HCT116 (cell line): ENCODE data around the gene GTF3C4. TPM values are rescaled to one million over a fixed set of nuclear protein-coding genes. Genes with fewer than 3 reads are reported as not detected.

Experiments
- ATAC-seq: fragments of 200-7000 bp; cut with Tn5 transposase; 2 replicates; pipeline ENCODE4 v1.9.1; 2020; ENCODE audit warnings: mild to moderate bottlenecking, moderate library complexity
- BruUV-seq: library from RNA; stranded (reverse); fragments of 400-500 nt; replicated peaks from 2 replicates; lab custom pipeline; 2021; lab: Mats Ljungman, UMichigan
- CTCF ChIA-PET: fragments of 300-600 bp; sonication (Branson Sonifier 250); formaldehyde crosslinking; loops from one replicate; lab custom pipeline; 2021; ENCODE audit warnings: antibody characterized with exemption; lab: Charles Lee
- POLR2A ChIA-PET: fragments of 300-600, 350-600 bp; sonication (Branson Sonifier 250); formaldehyde crosslinking; loops from one replicate; lab custom pipeline; 2021; ENCODE audit warnings: antibody characterized with exemption; lab: Charles Lee
- RAD21 ChIA-PET, 2 experiments: fragments of 300-600 bp; sonication (Branson Sonifier 250); formaldehyde crosslinking; loops; one replicate each; lab custom pipeline; 2023; ENCODE audit warnings: low total read pairs in 2 of 2; ENCODE audit not compliant: uncharacterized antibody in 2 of 2, unreplicated experiment in 2 of 2, low non-redundant PET in 1 of 2; lab: Charles Lee
- DNase-seq: peaks from one replicate; pipeline ENCODE4 v3.0.0-alpha.2; 2010; ENCODE audit warnings: low read depth, low spot score
- H2AFZ ChIP-seq: fragments of 200-600 bp; shearing (Covaris generic), sonication (generic); 2 replicates; pipeline ENCODE4 v1.6.1; 2017; ENCODE audit warnings: low read depth, mixed run types, mixed read lengths, antibody characterized with exemption, low read length; ENCODE audit not compliant: poor library complexity, severe bottlenecking
- H3K27ac ChIP-seq: 2 replicates; pipeline ENCODE4 v1.5.1; 2012; ENCODE audit warnings: low read depth, low read length
- H3K27me3 ChIP-seq: fragments of 200-600 bp; sonication (generic); 2 replicates; pipeline ENCODE4 v1.6.1; 2016; ENCODE audit warnings: mixed run types, low read length, mixed read lengths; ENCODE audit not compliant: insufficient read depth
- H3K36me3 ChIP-seq, 2 experiments: fragments of 200-500 bp in 1 of 2; fragments of 200-600 bp in 1 of 2; sonication (Bioruptor generic) in 1 of 2; sonication (generic) in 1 of 2; 2 replicates each; pipeline versions ENCODE4 v1.5.1 to v1.6.1; 2014 to 2016; ENCODE audit warnings: low read length in 2 of 2, inconsistent platforms in 1 of 2, mixed read lengths in 1 of 2, mixed run types in 1 of 2; ENCODE audit not compliant: insufficient read depth in 2 of 2, control insufficient read depth in 1 of 2
- H3K4me1 ChIP-seq, 2 experiments: fragments of 200-600 bp in 1 of 2; sonication (generic) in 1 of 2; 2 replicates each; pipeline versions ENCODE4 v1.5.1 to v1.6.1; 2012 to 2017; ENCODE audit warnings: low read length in 2 of 2, inconsistent platforms in 1 of 2, mild to moderate bottlenecking in 1 of 2, mixed read lengths in 1 of 2, mixed run types in 1 of 2, moderate library complexity in 1 of 2; ENCODE audit not compliant: insufficient read depth in 2 of 2, control insufficient read depth in 1 of 2
- H3K4me2 ChIP-seq: fragments of 200-600 bp; sonication (generic); 2 replicates; pipeline ENCODE4 v1.6.1; 2017; ENCODE audit warnings: mixed run types, low read length, mixed read lengths
- H3K4me3 ChIP-seq, 2 experiments: fragments of 200-600 bp in 1 of 2; sonication (generic) in 1 of 2; replicated peaks in 1 of 2; 2 replicates each; pipeline ENCODE4 v1.5.1; 2011 to 2016; ENCODE audit warnings: low read length in 2 of 2, control low read depth in 1 of 2, low read depth in 1 of 2, mild to moderate bottlenecking in 1 of 2, mixed read lengths in 1 of 2, mixed run types in 1 of 2
- H3K79me2 ChIP-seq: fragments of 200-600 bp; sonication (generic); 2 replicates; pipeline ENCODE4 v1.6.1; 2017; ENCODE audit warnings: mild to moderate bottlenecking, mixed run types, low read length, moderate library complexity, mixed read lengths; ENCODE audit not compliant: insufficient read depth
- H3K9ac ChIP-seq: fragments of 200-600 bp; sonication (generic); 2 replicates; pipeline ENCODE4 v1.6.1; 2016; ENCODE audit warnings: low read length, mixed read lengths
- H3K9me2 ChIP-seq: fragments of 200-600 bp; sonication (generic), shearing (Covaris generic); 2 replicates; pipeline ENCODE4 v1.6.1; 2017; ENCODE audit warnings: mixed run types, mild to moderate bottlenecking, moderate library complexity; ENCODE audit not compliant: insufficient read depth
- H3K9me3 ChIP-seq, 2 experiments: fragments of 200-500 bp in 1 of 2; fragments of 200-600 bp in 1 of 2; sonication (Bioruptor generic) in 1 of 2; sonication (generic) in 1 of 2; 2 replicates each; pipeline ENCODE4 v1.6.1; 2014 to 2017; ENCODE audit warnings: low read length in 2 of 2, mixed read lengths in 2 of 2, inconsistent platforms in 1 of 2, low read depth in 1 of 2, mild to moderate bottlenecking in 1 of 2, mixed run types in 1 of 2, moderate library complexity in 1 of 2; ENCODE audit not compliant: control insufficient read depth in 1 of 2, insufficient read depth in 1 of 2
- H4K20me1 ChIP-seq: fragments of 200-600 bp; sonication (generic), shearing (Covaris generic); 2 replicates; pipeline ENCODE4 v1.6.1; 2017; ENCODE audit warnings: mixed run types, mild to moderate bottlenecking, moderate library complexity; ENCODE audit not compliant: insufficient read depth
- CEBPB ChIP-seq: IDR thresholded peaks from 2 replicates; pipeline ENCODE4 v1.6.1; 2012; ENCODE audit warnings: low read depth
- ELF1 ChIP-seq: IDR thresholded peaks from 2 replicates; pipeline ENCODE4 v1.6.1; 2012; ENCODE audit warnings: low read depth, borderline replicate concordance
- EZH2 ChIP-seq: fragments of 200-600 bp; sonication (generic); IDR thresholded peaks from 2 replicates; pipeline ENCODE4 v1.6.1; 2017; ENCODE audit warnings: antibody characterized with exemption, mixed run types
- FOSL1 ChIP-seq: IDR thresholded peaks from 2 replicates; pipeline ENCODE4 v1.6.1; 2012; ENCODE audit warnings: low read depth
- JUND ChIP-seq: IDR thresholded peaks from 2 replicates; pipeline ENCODE4 v1.6.1; 2012
- POLR2A ChIP-seq: IDR thresholded peaks from 2 replicates; pipeline ENCODE4 v1.7.0; 2011; ENCODE audit warnings: borderline replicate concordance; ENCODE audit not compliant: insufficient read depth, insufficient read length; ENCODE audit errors: extremely low read depth
- POLR2AphosphoS5 ChIP-seq: IDR thresholded peaks from 2 replicates; pipeline ENCODE4 v1.6.1; 2011; ENCODE audit warnings: mild to moderate bottlenecking, low read depth, low read length, moderate library complexity
- RAD21 ChIP-seq: IDR thresholded peaks from 2 replicates; pipeline ENCODE4 v1.6.1; 2012; ENCODE audit warnings: low read depth, mild to moderate bottlenecking
- SIN3A ChIP-seq: IDR thresholded peaks from 2 replicates; pipeline ENCODE4 v1.6.1; 2012; ENCODE audit warnings: low read depth
- SP1 ChIP-seq: IDR thresholded peaks from 2 replicates; pipeline ENCODE4 v1.6.1; 2012; ENCODE audit warnings: low read depth
- TCF7L2 ChIP-seq: IDR thresholded peaks from 2 replicates; pipeline ENCODE4 v1.7.0; 2011; ENCODE audit warnings: borderline replicate concordance, inconsistent platforms; ENCODE audit not compliant: insufficient read depth, insufficient read length; ENCODE audit errors: extremely low read depth
- YY1 ChIP-seq: IDR thresholded peaks from 2 replicates; pipeline ENCODE4 v1.6.1; 2011; ENCODE audit warnings: low read length, low read depth, moderate library complexity, mild to moderate bottlenecking; ENCODE audit not compliant: insufficient replicate concordance; ENCODE audit errors: extremely low read depth
- ZFX ChIP-seq: fragments of 450-650 bp; IDR thresholded peaks from 2 replicates; pipeline ENCODE4 v1.6.1; 2017
- ZNF274 ChIP-seq: fragments of 200-500 bp; sonication (Bioruptor generic); IDR thresholded peaks from 2 replicates; pipeline ENCODE4 v1.6.1; 2014; ENCODE audit warnings: mild to moderate bottlenecking, low read depth, low read length, inconsistent platforms
- intact Hi-C: fragments of 100-400 bp; cut with micrococcal nuclease; formaldehyde crosslinking; loops from 2 replicates; pipeline ENCODE4 v1.10.0; 2022
- total RNA-seq: library from RNA; stranded (reverse); gene quantifications from one replicate; pipeline ENCODE4 v1.2.1, GENCODE V29; 2021; ENCODE audit not compliant: unreplicated experiment
- TF ChIP-seq, protein P1 (sequence below): IDR thresholded peaks from 2 replicates; pipeline ENCODE4 v1.6.1; 2012
- TF ChIP-seq, protein P2 (sequence below): IDR thresholded peaks from 2 replicates; pipeline ENCODE4 v1.6.1; 2012; ENCODE audit warnings: low read depth
- TF ChIP-seq, protein P3 (sequence below), 3 experiments: fragments of 200-600 bp in 1 of 3; sonication (generic) in 1 of 3; IDR thresholded peaks in 2 of 3; conservative IDR thresholded peaks in 1 of 3; 2 replicates each; pipeline ENCODE4 v1.5.1; 2012 to 2017; ENCODE audit warnings: low read depth in 2 of 3, low read length in 2 of 3, antibody characterized with exemption in 1 of 3, borderline replicate concordance in 1 of 3, control low read depth in 1 of 3, mild to moderate bottlenecking in 1 of 3, mixed read lengths in 1 of 3, mixed run types in 1 of 3, moderate library complexity in 1 of 3; ENCODE audit not compliant: insufficient read depth in 1 of 3
- TF ChIP-seq, protein P4 (sequence below): IDR thresholded peaks from 2 replicates; pipeline ENCODE4 v1.6.1; 2011; ENCODE audit warnings: mild to moderate bottlenecking, low read length, moderate library complexity; ENCODE audit not compliant: insufficient replicate concordance; ENCODE audit errors: extremely low read depth
- TF ChIP-seq, protein P5 (sequence below): IDR thresholded peaks from 2 replicates; pipeline ENCODE4 v1.6.1; 2012

Gene GTF3C4
- total RNA-seq, 1 experiment from 2014 or later, result 26.4 TPM

DNA sequence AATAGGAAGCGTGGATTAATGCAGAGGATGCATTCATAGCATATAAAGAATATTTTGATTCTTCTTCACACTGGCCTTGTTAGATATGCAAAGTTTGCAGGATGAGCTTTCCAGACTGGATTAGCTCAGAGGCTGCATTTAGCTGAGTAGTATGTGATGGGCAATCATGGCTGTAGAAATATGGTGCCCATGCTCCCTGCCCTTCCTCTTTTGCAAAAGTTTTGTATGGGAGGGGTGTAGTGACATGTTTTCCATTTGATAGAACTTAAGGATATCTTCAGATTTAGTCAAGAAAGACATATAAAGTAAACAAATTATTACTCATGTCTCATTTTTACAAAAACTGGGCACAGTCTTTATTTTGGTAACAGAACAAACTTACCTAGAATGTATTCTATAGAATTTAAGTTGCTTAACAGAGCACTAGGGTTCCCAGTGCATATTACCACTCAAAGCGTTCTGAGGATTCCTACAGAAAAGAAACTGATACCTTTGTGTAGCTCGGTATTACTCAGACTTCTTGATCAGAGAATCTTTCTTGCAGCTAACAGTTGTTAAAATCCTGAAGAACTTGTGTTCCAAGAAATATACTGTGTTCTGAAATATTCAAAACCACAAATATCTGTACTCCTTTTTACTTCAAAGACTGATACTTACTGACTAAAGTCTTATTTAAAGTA, 9.8 kb downstream of the GTF3C4 start:
- DNase-seq, result no peak
- H3K79me2 ChIP-seq, result peaks cover 100% of the 10 kb centered on the region
- H3K4me1 ChIP-seq, result no peaks in the 10 kb centered on the region
- no peak overlapping the region for H3K4me2 ChIP-seq
- H3K9me2 ChIP-seq, result no peaks in the 10 kb centered on the region
- no peak overlapping the region for H3K9ac ChIP-seq
- H3K9me3 ChIP-seq, result no peaks in the 10 kb centered on the region
- RAD21 ChIA-PET, result no interaction called here
- CTCF ChIA-PET, result no interaction called here
- TF ChIP-seq POLR2A, result no peak
- no peak for TF ChIP-seq FOSL1
- no peak for TF ChIP-seq ZNF274
- TF ChIP-seq, protein P1, sequence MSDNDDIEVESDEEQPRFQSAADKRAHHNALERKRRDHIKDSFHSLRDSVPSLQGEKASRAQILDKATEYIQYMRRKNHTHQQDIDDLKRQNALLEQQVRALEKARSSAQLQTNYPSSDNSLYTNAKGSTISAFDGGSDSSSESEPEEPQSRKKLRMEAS, result no peak
- no peak for TF ChIP-seq CEBPB
- TF ChIP-seq TCF7L2, result no peak
- no peak for TF ChIP-seq YY1
- TF ChIP-seq RAD21, result no peak
- no peak for TF ChIP-seq ZFX
- no peak for TF ChIP-seq ELF1
- no peak for TF ChIP-seq SIN3A
- no peak for TF ChIP-seq JUND
- TF ChIP-seq SP1, result no peak
- TF ChIP-seq, protein P2, sequence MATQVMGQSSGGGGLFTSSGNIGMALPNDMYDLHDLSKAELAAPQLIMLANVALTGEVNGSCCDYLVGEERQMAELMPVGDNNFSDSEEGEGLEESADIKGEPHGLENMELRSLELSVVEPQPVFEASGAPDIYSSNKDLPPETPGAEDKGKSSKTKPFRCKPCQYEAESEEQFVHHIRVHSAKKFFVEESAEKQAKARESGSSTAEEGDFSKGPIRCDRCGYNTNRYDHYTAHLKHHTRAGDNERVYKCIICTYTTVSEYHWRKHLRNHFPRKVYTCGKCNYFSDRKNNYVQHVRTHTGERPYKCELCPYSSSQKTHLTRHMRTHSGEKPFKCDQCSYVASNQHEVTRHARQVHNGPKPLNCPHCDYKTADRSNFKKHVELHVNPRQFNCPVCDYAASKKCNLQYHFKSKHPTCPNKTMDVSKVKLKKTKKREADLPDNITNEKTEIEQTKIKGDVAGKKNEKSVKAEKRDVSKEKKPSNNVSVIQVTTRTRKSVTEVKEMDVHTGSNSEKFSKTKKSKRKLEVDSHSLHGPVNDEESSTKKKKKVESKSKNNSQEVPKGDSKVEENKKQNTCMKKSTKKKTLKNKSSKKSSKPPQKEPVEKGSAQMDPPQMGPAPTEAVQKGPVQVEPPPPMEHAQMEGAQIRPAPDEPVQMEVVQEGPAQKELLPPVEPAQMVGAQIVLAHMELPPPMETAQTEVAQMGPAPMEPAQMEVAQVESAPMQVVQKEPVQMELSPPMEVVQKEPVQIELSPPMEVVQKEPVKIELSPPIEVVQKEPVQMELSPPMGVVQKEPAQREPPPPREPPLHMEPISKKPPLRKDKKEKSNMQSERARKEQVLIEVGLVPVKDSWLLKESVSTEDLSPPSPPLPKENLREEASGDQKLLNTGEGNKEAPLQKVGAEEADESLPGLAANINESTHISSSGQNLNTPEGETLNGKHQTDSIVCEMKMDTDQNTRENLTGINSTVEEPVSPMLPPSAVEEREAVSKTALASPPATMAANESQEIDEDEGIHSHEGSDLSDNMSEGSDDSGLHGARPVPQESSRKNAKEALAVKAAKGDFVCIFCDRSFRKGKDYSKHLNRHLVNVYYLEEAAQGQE, result no peak
- TF ChIP-seq, protein P3, sequence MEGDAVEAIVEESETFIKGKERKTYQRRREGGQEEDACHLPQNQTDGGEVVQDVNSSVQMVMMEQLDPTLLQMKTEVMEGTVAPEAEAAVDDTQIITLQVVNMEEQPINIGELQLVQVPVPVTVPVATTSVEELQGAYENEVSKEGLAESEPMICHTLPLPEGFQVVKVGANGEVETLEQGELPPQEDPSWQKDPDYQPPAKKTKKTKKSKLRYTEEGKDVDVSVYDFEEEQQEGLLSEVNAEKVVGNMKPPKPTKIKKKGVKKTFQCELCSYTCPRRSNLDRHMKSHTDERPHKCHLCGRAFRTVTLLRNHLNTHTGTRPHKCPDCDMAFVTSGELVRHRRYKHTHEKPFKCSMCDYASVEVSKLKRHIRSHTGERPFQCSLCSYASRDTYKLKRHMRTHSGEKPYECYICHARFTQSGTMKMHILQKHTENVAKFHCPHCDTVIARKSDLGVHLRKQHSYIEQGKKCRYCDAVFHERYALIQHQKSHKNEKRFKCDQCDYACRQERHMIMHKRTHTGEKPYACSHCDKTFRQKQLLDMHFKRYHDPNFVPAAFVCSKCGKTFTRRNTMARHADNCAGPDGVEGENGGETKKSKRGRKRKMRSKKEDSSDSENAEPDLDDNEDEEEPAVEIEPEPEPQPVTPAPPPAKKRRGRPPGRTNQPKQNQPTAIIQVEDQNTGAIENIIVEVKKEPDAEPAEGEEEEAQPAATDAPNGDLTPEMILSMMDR (IDR thresholded peaks at IDR 0.05 in 2 of 3, conservative IDR thresholded peaks at IDR 0.05 in 1 of 3; ENCODE audit: borderline replicate concordance in 1 of 3, insufficient read depth in 1 of 3, low read depth in 2 of 3, low read length in 2 of 3), result no peak
- TF ChIP-seq, protein P4, sequence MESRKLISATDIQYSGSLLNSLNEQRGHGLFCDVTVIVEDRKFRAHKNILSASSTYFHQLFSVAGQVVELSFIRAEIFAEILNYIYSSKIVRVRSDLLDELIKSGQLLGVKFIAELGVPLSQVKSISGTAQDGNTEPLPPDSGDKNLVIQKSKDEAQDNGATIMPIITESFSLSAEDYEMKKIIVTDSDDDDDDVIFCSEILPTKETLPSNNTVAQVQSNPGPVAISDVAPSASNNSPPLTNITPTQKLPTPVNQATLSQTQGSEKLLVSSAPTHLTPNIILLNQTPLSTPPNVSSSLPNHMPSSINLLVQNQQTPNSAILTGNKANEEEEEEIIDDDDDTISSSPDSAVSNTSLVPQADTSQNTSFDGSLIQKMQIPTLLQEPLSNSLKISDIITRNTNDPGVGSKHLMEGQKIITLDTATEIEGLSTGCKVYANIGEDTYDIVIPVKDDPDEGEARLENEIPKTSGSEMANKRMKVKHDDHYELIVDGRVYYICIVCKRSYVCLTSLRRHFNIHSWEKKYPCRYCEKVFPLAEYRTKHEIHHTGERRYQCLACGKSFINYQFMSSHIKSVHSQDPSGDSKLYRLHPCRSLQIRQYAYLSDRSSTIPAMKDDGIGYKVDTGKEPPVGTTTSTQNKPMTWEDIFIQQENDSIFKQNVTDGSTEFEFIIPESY, result no peak
- TF ChIP-seq POLR2AphosphoS5, result no peak
- TF ChIP-seq, protein P5, sequence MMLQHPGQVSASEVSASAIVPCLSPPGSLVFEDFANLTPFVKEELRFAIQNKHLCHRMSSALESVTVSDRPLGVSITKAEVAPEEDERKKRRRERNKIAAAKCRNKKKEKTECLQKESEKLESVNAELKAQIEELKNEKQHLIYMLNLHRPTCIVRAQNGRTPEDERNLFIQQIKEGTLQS, result no peak
- no peak for TF ChIP-seq EZH2
- H3K27me3 ChIP-seq, result no peaks in the 10 kb centered on the region
- intact Hi-C loops, result no loop called here
- H3K36me3 ChIP-seq, result peaks cover 40 to 41% of the 10 kb centered on the region in 2 experiments
- no peak for ATAC-seq
- H3K27ac ChIP-seq, result no peak overlapping the region
- H2AFZ ChIP-seq, result no peak overlapping the region
- H3K4me3 ChIP-seq, result no peak overlapping the region
- POLR2A ChIA-PET, result no interaction called here
- H4K20me1 ChIP-seq, result peaks cover 21% of the 10 kb centered on the region; the same call in 1 of the 2 replicates
- BruUV-seq, result no TSS peak
